GF-D8 (cell line): ENCODE results near the gene ATF7IP2.
"Not testable (repeated sequence)": the region's sequence is repeated elsewhere in the genome, so short reads cannot be mapped to it uniquely, and the experiment has no call there.

ENCODE experiments used
- DNase-seq: peaks from one replicate; lab custom pipeline; 2025; lab: John Stamatoyannopoulos, UW

ATF7IP2 gene, protein sequence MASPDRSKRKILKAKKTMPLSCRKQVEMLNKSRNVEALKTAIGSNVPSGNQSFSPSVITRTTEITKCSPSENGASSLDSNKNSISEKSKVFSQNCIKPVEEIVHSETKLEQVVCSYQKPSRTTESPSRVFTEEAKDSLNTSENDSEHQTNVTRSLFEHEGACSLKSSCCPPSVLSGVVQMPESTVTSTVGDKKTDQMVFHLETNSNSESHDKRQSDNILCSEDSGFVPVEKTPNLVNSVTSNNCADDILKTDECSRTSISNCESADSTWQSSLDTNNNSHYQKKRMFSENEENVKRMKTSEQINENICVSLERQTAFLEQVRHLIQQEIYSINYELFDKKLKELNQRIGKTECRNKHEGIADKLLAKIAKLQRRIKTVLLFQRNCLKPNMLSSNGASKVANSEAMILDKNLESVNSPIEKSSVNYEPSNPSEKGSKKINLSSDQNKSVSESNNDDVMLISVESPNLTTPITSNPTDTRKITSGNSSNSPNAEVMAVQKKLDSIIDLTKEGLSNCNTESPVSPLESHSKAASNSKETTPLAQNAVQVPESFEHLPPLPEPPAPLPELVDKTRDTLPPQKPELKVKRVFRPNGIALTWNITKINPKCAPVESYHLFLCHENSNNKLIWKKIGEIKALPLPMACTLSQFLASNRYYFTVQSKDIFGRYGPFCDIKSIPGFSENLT

DNA sequence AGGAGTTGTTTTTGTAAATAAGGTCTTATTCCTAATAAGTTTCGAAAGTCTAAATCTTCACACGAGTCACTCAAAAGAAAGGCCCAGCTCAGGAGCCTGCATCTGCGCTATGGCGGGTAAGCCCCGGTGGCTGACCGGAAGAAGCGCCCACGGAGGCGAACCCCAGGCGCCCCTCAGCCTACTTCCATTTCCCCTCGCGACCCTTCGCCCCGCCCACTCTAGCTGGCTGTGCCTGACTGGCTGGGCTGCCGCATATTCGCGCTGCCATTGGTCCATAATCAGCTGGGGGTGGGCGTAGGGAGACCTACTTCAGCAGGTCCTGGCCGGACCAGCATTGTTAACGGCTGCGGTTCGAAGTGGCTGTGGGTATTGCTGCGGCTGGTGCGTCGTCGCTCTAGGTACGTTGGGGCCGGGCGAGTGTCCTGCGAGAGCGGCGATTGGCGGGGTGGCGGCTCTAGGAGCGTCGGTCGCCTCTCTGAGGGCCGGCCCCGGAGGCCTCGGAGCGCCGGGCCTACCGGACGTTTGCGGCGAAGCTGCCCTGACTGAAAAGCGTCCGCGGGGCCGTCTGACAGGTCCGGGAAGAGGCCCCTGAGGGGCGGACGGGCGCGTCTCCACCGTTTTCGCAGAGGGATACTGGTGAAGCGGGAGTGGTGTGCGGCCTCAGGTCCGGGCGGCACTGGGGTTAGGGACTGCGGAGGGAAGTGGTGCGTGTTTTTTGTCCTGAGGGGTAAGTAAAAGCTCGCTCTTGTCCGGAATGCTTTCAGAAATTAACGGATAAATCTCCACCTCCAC lies at the start of gene ATF7IP2:
Gene ATF7IP2, plus strand, starts transcription at position 337 of the 792 bp plus-strand sequence. CDS start 44,560 bp downstream, outside the sequence.
- peak; percentile 61 for DNase-seq

DNA sequence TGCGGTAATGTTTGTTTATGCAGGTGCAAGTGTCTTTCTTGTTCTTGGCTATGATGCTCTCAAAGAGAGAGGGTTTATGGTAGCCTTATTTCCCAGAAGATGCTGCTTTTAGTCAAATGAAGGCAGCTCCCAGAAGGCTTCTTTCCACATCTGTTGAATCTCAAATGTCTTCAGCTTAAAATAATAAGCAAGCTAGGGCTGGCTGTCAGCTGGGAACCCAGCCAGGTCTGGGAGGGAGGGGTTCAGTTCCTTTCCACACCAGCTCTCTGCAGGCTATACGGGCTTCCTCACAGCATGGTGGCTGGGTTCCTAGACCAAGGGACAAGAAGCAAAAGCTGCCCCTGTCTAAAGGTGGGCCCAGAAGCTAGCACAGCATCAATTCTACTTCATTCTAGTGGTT lies 47.4 kb upstream of the ATF7IP2 start:
- DNase-seq, result no peak

DNA sequence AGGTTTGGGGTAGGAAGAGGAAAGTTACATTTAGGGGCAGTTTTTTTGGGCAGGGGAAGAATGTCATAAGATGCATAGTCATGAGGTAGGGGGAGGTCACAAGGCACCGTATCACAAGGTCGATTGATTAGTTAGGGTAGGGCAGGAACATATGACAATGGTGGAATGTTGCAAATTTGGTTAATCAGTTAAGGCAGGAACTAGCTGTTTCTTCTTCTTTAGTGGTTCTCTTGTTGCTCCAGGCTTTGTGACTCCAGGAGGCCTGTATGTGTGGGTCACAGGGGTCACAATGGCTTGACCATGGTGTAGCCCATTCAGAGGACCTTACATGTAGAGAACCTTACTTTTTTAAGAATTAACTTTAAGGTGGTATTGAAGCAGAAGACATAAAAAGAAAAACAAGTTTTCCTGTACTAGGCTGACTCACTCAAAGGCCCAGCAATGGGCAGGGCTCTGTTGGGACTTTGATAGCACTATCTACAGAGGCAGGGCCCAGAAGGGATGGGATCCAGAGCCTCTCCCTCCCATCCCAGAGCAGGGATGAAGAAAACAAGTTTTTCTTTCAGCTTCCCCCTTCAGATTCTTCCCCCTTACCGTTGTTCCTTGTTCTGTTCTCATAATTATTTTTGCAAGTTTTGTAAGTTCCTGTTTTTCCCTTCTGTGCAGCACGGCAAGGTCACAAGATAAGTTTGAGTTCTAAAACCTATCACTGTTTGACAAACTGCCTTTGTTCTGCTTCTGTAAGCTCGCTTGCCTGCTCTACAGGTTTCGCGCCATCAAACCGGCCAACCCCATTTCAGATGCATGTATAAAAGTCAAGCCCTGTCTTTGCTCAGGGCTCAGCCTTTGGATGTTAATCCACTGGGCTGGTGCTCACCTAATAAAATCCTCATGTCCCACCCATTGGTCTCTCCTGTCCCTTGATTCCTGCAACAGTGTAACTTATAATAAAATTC lies 45.8 kb upstream of the ATF7IP2 start:
- DNase-seq, result peak; percentile 1

GRCh38 chr16:10343124-10343760 lies 42.6 kb upstream of the ATF7IP2 start:
- no peak for DNase-seq

GRCh38 chr16:10344699-10345098 lies 41.2 kb upstream of the ATF7IP2 start:
- DNase-seq, result not testable (repeated sequence)

- DNase-seq, result no peak
Measured at GRCh38 chr16:10345629-10346028, 40.2 kb upstream of the ATF7IP2 start.

DNA sequence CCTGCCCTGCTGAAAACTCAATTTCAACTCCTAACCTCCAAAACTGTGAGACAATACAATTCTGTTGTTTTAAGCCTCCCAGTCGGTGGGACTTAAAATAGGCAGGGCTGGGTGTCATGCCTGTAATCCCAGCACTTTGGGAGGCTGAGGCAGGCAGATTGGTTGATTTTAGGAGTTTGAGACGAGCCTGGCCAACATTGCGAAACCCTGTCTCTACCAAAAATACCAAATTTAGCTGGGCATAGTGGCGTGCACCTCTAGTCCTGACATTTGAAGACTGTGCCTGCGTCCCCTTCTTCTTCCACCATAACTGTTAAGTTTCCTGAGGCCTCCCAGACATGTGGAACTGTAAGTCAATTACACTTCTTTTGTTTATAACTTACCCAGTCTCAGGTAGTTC lies 36.0 kb upstream of the ATF7IP2 start:
- no peak for DNase-seq

DNA sequence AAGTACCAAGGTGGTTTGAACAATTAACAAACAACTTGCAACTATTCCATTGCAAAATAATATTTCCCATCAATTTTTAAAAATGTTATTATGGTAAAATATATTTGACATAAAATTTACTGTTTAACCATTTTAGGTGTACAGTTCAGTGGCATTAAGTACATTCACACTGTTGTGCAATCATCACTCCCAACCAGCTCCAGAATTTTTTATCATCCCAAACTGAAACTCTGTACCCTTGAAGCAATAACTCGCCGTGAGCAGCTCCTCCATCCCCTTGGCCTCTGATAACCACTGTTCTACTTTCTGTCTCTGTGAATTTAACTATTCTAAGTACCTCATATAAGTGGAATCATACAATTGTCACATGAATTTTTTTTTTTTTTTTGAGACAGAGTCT lies 33.6 kb upstream of the ATF7IP2 start:
- DNase-seq, result no peak

DNA sequence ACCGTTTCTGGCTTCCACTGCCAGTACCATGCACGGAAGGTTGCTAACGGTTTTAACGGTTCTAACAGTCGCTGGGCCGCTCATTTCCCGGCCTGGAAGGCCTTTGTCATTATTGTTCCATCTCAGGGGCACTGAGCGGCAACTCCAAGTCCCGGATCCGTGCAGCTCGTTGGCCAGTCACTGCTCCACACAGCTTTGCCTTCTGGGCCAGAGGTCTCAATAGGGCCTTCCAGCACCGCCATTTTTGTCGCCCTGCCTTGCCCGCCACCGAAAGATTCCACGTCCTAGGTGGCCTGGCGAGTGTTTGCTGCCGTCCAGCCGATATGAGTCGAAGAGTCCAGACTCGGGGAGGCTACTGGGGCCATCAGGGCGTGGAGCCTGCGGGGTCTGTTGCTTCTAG lies 30.3 kb upstream of the ATF7IP2 start:
- DNase-seq, result no peak

- no peak for DNase-seq
Measured at GRCh38 chr16:10356870-10357842, 28.7 kb upstream of the ATF7IP2 start.

DNA sequence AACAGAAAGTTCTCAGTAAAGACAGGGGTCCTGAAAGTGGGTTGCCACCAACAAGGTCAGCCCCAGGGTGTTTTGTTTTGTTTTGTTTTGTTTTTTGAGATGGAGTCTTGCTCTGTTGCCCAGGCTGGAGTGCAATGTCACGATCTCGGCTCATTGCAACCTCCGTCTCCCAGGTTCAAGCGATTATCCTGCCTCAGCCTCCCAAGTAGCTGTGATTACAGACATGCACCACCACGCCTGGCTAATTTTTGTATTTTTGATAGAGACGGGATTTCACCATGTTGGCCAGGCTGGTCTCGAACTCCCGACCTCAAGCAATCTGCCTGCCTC lies 24.1 kb upstream of the ATF7IP2 start:
- DNase-seq, result not testable (repeated sequence)

DNA sequence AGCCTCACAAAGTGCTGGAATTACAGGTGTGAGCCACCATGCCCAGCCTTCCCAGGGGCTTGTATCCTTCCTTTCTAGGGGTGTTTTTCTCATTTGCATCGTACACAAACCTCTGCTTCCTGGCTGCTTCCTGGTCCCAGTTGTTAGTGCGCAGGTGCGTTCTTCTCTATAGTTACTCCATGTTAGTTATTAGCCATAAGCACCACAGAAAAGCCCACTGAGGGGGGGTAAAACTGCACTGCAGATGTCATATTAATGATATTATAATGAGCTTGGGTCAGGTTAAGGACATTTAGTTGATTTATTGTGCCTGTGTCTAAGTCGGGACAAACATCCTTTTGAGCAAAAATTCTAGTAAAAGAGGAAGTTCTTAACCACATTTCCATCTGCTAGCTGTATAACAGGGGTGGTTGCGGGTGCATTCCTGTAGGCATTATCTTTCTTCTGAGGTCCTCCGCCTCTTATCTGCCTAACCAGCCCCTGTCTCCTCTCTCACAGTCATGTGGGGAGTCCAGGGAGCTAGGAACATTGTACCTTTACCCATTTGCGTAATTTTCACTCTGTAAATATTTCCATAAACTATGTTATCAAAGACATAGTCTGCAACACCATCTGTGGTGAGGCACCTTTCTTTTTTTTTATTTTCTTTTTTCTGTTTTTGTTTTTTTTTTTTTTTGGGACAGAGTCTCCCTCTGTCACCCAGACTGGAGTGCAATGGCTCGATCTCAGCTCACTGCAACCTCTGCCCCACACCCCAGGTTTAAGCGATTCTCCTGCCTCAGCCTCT lies 23.6 kb upstream of the ATF7IP2 start:
- DNase-seq, result peak; percentile 95

GRCh38 chr16:10362864-10363197 lies 23.0 kb upstream of the ATF7IP2 start:
- not testable (repeated sequence) for DNase-seq

DNA sequence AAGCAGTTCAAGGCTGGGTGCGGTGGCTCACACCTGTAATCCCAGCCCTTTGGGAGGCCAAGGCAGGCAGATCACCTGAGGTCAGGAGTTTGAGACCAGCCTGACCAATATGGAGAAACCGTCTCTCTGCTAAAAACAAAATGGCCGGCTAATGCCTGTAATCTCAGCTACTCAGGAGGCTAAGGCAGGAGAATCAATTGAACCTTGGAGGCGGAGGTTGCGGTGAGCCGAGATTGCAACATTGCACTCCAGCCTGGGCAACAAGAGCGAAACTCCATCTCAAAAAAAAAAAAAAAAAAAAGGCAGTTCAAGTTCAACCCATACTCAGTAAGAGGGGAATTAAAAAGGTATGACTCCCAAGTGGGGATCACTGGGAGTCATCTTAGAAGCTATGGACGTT lies 19.2 kb upstream of the ATF7IP2 start:
- DNase-seq, result not testable (repeated sequence)

DNA sequence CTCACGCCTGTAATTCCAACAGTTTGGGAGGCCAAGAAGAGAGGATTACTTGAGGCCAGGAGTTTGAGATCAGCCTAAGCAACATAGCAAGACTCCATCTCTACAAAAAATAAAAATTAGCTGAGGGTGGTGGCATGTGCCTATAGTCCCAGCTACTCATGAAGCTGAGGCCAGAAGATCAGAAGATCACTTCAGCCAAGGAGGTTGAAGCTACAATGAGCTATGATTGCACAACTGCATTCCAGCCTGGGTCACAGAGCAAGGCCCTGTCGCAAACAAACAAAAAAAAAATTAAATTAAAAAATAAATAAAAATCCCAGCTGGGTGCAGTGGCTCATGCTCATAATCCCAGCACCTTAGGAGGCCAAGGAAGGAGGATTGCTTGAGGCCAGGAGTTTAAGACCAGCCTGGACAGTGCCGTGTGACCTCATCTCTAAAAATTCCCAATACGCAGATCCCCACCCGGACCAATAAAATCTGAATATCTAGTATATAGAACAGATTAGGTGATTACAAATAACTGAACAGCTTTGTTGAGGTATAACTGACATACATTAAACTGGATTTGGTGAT lies 18.2 kb upstream of the ATF7IP2 start:
- DNase-seq, result no peak

DNA sequence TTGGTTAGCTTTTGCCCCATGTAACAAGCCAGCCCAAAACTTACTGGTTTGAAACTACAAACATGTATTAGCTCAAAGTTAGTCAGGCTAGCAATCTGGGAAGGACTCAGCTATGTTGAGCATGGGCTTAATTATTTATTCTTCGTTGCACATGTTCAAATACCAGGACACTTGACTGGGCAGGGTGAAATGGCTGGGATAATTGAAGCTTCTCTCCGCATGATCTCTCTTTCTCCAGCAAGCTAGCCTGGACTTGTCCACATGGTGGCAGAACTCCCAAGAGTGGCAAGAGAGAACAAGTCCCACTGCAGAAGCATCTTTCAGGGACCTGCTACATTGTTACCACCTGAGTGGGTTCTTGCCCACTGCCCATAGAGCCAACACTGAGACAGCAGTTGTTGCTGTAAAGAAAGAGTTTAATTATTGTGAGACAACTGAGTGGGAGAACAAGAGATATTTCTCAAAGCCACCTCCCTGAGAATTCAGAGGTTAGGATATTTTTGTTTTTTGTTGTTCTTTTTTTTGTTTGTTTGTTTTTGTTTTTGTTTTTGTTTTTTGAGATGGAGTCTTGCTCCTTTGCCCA lies 16.8 kb upstream of the ATF7IP2 start:
- no peak for DNase-seq

- DNase-seq, result no peak
Measured at GRCh38 chr16:10370096-10370726, 15.7 kb upstream of the ATF7IP2 start.

DNA sequence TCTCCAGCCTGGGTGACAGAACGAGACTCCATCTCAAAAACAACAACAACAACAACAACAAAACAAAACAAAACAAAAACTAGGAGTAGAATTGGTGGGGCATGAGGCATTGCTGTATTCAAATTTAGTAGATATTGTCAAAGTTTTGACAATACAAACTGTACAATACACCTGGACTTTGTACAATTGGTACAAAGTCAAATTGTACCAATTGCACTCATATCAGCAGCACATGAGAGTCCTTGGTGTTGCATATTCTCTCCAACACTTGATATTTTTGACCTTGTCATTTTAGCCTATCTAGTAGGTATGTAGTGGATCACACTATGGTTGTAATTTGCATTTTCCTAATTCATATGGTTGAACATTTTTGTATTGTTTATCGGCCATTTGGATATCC lies 14.3 kb upstream of the ATF7IP2 start:
- DNase-seq, result no peak
